ENCODE data around the gene KRT34. TPM values are rescaled to one million over a fixed set of nuclear protein-coding genes. Genes with fewer than 3 reads are reported as not detected.
"Not testable (repeated sequence)": the region's sequence is repeated elsewhere in the genome, so short reads cannot be mapped to it uniquely, and the experiment has no call there.

The KRT34 gene
- 0.45 TPM in 1 of 2 replicates, not detected in the other for total RNA-seq (ENCODE audit: low replicate concordance)

DNA sequence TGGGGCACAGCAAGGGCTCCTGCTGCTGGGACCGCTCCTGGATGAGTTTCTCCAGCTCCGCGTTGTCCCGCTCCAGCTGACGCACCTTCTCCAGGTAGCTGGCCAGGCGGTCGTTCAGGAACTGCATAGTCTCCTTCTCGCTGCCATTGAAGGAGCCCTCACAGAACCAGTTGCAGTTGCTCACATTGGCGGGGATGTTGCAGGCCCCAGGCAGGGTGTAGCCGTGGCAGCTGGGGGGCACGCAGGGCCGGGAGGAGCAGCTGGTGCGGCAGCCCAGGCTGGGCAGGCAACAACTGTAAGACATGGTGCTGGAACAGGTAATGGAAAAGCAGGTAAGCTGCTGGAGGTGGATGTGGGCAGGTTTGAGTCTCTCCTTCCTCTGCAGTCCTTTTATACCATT lies at the start of gene KRT34:
TSS of gene KRT34 (minus strand) at position 364 of the 400 bp plus-strand sequence. CDS start at position 304, 60 bp downstream.
- H3K4me3 ChIP-seq (ENCODE audit: low read depth, low read length); DNase-seq (ENCODE audit: low read depth): not testable (repeated sequence)

DNA sequence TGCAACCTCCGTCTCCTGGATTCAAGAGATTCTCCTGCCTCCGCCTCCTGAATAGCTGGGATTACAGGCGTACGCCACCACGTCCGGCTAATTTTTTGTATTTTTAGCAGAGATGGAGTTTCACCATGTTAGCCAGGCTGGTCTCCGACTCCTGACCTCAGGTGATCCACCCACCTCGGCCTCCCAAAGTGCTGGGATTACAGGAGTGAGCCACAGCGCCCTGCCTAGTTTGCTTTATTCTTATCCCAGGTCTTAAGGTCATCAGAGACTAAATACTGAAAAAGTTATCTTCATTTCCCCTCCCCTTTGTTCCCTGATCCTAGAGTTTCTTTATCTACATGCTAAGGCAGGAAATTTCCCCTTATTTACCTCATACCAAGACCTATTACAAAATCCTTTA lies 48.3 kb upstream of the KRT34 start:
- H3K4me3 ChIP-seq (ENCODE audit: low read depth, low read length); DNase-seq (ENCODE audit: low read depth): not testable (repeated sequence)

GRCh38 chr17:41429667-41430066 lies 47.6 kb upstream of the KRT34 start:
- TF ChIP-seq, protein P1, sequence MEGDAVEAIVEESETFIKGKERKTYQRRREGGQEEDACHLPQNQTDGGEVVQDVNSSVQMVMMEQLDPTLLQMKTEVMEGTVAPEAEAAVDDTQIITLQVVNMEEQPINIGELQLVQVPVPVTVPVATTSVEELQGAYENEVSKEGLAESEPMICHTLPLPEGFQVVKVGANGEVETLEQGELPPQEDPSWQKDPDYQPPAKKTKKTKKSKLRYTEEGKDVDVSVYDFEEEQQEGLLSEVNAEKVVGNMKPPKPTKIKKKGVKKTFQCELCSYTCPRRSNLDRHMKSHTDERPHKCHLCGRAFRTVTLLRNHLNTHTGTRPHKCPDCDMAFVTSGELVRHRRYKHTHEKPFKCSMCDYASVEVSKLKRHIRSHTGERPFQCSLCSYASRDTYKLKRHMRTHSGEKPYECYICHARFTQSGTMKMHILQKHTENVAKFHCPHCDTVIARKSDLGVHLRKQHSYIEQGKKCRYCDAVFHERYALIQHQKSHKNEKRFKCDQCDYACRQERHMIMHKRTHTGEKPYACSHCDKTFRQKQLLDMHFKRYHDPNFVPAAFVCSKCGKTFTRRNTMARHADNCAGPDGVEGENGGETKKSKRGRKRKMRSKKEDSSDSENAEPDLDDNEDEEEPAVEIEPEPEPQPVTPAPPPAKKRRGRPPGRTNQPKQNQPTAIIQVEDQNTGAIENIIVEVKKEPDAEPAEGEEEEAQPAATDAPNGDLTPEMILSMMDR (IDR thresholded peaks at IDR 0.05; ENCODE audit: insufficient read depth, low read length) = no peak

DNA sequence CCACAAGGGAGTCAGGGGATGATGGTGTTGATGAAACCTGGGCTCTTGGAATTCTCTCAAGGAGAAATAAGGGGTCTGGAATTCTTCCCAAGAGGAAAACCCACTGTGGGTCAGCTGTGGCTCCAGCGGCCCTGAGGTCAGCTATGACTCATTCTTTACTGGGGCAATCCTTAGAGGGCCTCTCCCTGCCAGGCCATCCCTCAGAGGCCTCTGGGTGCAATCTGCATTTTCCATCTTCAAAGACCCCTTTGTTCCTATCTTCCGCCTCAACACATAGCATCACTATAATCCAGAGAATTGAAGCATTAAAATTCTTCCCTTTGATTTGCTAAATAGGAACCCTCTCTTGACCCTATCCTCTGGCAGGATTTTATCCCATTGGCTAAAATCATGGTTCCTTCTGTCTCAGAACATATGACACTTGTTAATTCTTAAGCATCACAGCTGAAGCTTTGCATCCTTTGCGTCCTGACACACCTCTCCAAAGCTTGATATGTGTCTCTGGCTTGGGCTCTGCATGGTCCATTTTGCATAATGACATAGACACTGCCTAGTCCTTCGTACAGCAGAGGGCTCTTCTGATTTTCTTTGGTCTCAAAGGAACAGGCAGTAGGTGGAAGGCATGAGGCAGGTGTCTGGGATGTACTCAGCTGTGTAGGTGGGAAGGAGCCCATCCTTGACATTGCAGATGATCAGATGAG lies 46.6 kb upstream of the KRT34 start:
- DNase-seq (ENCODE audit: low read depth) = no peak
- H3K4me3 ChIP-seq (ENCODE audit: low read depth, low read length) = no peak overlapping the region
- TF ChIP-seq, protein P1 (IDR thresholded peaks at IDR 0.05; ENCODE audit: insufficient read depth, low read length) = no peak

More at GRCh38 chr17:41429667-41430066, 47.6 kb upstream of the KRT34 start:
- no peak overlapping the region for H3K4me3 ChIP-seq (ENCODE audit: low read depth, low read length)
- no peak for DNase-seq (ENCODE audit: low read depth)

DNA sequence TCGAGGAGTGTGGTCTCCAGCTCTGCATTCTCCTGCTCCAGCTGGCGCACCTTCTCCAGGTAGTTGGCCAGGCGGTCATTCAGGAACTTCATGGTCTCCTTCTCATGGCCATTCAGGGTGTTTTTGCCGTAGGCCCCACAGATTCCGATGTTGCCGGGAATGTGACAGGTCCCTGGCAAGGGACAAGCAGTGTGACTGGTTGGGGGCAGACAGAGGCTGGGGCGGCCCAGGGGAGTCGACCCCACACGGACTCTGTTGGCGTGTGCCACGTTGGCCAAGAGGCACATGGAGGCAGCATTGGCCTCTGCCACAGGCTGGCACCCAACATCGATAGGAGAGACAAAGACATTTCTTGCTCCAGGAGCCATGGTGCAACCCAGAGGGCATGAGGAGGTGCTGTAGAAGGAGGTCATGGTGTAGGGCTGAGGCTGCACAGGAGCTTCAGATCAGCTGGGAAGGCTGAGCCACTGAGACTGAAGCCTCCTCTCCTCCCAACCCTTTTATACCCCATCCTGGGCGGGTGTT lies 42.1 kb upstream of the KRT34 start, which contains the start of gene KRT37:
TSS of gene KRT37 (minus strand) at position 475 of the 525 bp plus-strand sequence. CDS start at position 413, 62 bp downstream.
- H3K4me3 ChIP-seq (ENCODE audit: low read depth, low read length) = no peak within 1 kb of the TSS
- no peak for DNase-seq (ENCODE audit: low read depth)
- TF ChIP-seq, protein P1 (IDR thresholded peaks at IDR 0.05; ENCODE audit: insufficient read depth, low read length) = no peak

DNA sequence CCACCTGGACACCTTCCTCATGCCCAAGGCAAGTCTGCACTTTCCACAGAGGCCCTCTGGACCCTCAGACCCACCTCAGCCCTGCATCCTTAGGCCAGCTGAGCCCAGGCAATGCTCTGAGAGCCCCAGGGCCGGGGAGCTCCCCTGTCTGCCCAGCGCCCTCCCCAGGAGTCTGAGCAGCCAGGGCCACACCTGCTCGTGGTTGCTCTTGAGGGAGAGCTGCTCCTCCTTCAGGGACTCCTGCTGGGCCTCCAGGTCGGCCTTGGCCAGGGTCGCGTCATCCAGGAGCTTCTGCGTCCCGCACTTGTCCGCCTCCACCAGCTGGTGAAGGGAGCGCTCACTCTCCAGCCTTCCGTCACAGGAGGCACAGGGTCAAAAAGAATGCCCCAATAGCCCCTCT lies 40.5 kb upstream of the KRT34 start:
- H3K4me3 ChIP-seq (ENCODE audit: low read depth, low read length); DNase-seq (ENCODE audit: low read depth): not testable (repeated sequence)

GRCh38 chr17:41421617-41422016 lies 39.5 kb upstream of the KRT34 start:
- no peak overlapping the region for H3K4me3 ChIP-seq (ENCODE audit: low read depth, low read length)
- TF ChIP-seq, protein P1 (IDR thresholded peaks at IDR 0.05; ENCODE audit: insufficient read depth, low read length) = no peak
- no peak for DNase-seq (ENCODE audit: low read depth)

DNA sequence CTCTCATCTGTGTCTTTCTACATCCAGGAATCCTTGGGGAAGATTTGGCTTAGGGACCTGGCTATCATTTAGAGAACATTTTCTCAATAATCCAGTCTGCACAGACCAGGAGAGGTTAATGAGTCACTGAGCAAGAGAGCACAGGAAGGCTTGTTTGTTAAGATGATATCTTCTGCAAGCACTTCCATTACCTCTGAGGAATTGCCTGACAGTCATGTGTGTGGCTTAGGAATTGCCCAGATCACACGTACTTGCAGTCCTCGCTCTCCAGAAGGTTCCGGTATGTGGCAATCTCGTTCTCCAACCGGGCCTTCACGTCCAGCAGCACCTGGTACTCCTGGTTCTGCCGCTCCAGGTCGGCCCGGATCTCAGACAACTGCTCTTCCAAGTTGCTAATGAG lies 39.0 kb upstream of the KRT34 start:
- DNase-seq (ENCODE audit: low read depth) = no peak
- TF ChIP-seq, protein P1 (IDR thresholded peaks at IDR 0.05; ENCODE audit: insufficient read depth, low read length) = no peak
- H3K4me3 ChIP-seq (ENCODE audit: low read depth, low read length) = no peak overlapping the region
